Stimulated activated memory B cell treated with anti-CD40 and anti-IgM and Interleukin-4, amounts not matched to agents 10 μg/mL and 1 μg/mL and 100 μg/mL, for 72 hours (primary cell): Measurements from ENCODE around the gene PRKN.
"Not testable (repeated sequence)": the region's sequence is repeated elsewhere in the genome, so short reads cannot be mapped to it uniquely, and the experiment has no call there.

ENCODE experiments used
- ATAC-seq: fragments of 150-1000 bp; cut with Tn5 transposase; 2 replicates; pipeline ENCODE4 v1.10.0; 2021
- H3K27ac Mint-ChIP-seq: one replicate; pipeline ENCODE4 v1.8.0; 2022; ENCODE audit warnings: mild to moderate bottlenecking, mixed read lengths
- H3K27me3 Mint-ChIP-seq: one replicate; pipeline ENCODE4 v1.8.0; 2022; ENCODE audit warnings: mixed read lengths
- H3K36me3 Mint-ChIP-seq: one replicate; pipeline ENCODE4 v1.8.0; 2022; ENCODE audit warnings: mixed read lengths
- H3K4me1 Mint-ChIP-seq: one replicate; pipeline ENCODE4 v1.8.0; 2022; ENCODE audit warnings: mixed read lengths
- H3K4me3 Mint-ChIP-seq: one replicate; pipeline ENCODE4 v1.8.0; 2022; ENCODE audit warnings: mild to moderate bottlenecking, moderate library complexity, mixed read lengths
- H3K9me3 Mint-ChIP-seq: one replicate; pipeline ENCODE4 v1.8.0; 2022; ENCODE audit warnings: mixed read lengths

PRKN gene

GRCh38 chr6:162700966-162701365 lies 26.6 kb downstream of the PRKN start:
- Mint-ChIP-seq H3K4me1 (peaks cover under 1% of the 10 kb centered on the region), H3K27me3 (no peaks in the 10 kb centered on the region), H3K27ac (no peak overlapping the region), H3K9me3 (no peaks in the 10 kb centered on the region), H3K36me3 (no peaks in the 10 kb centered on the region), H3K4me3 (no peak overlapping the region)
- ATAC-seq = no peak

GRCh38 chr6:162699961-162700360 lies 27.6 kb downstream of the PRKN start:
- ATAC-seq = no peak
- Mint-ChIP-seq H3K27me3 (no peaks in the 10 kb centered on the region), H3K4me1 (no peaks in the 10 kb centered on the region), H3K9me3 (no peaks in the 10 kb centered on the region), H3K4me3 (no peak overlapping the region), H3K27ac (no peak overlapping the region), H3K36me3 (no peaks in the 10 kb centered on the region)

GRCh38 chr6:162698440-162698839 lies 29.1 kb downstream of the PRKN start:
- Mint-ChIP-seq H3K4me1 (no peaks in the 10 kb centered on the region), H3K36me3 (no peaks in the 10 kb centered on the region), H3K9me3 (no peaks in the 10 kb centered on the region), H3K4me3 (no peak overlapping the region), H3K27me3 (no peaks in the 10 kb centered on the region), H3K27ac (no peak overlapping the region)
- no peak for ATAC-seq

- H3K27me3 Mint-ChIP-seq = no peaks in the 10 kb centered on the region
- no peak for ATAC-seq
- H3K27ac Mint-ChIP-seq = no peak overlapping the region
- no peaks in the 10 kb centered on the region for H3K4me1 Mint-ChIP-seq
- H3K36me3 Mint-ChIP-seq = no peaks in the 10 kb centered on the region
- H3K4me3 Mint-ChIP-seq = no peak overlapping the region
- no peaks in the 10 kb centered on the region for H3K9me3 Mint-ChIP-seq
Observed at GRCh38 chr6:162697872-162698403, 29.6 kb downstream of the PRKN start.

GRCh38 chr6:162690158-162690557 lies 37.4 kb downstream of the PRKN start:
- Mint-ChIP-seq H3K4me3 (no peak overlapping the region), H3K36me3 (no peaks in the 10 kb centered on the region), H3K27me3 (no peaks in the 10 kb centered on the region), H3K27ac (no peak overlapping the region), H3K4me1 (peaks cover 6% of the 10 kb centered on the region), H3K9me3 (no peaks in the 10 kb centered on the region)
- ATAC-seq = no peak

- Mint-ChIP-seq H3K27me3 (no peaks in the 10 kb centered on the region), H3K4me3 (no peak overlapping the region), H3K27ac (no peak overlapping the region), H3K9me3 (no peaks in the 10 kb centered on the region), H3K4me1 (peaks cover 6% of the 10 kb centered on the region), H3K36me3 (no peaks in the 10 kb centered on the region)
- no peak for ATAC-seq
Observed at GRCh38 chr6:162688751-162689345, 38.7 kb downstream of the PRKN start.

GRCh38 chr6:162685586-162685985 lies 42.0 kb downstream of the PRKN start:
- peaks cover 6% of the 10 kb centered on the region for H3K4me1 Mint-ChIP-seq
- H3K27me3 Mint-ChIP-seq = no peaks in the 10 kb centered on the region
- ATAC-seq = no peak
- no peaks in the 10 kb centered on the region for H3K36me3 Mint-ChIP-seq
- H3K9me3 Mint-ChIP-seq = peaks cover 3% of the 10 kb centered on the region
- H3K4me3 Mint-ChIP-seq = no peak overlapping the region
- H3K27ac Mint-ChIP-seq = no peak overlapping the region

- ATAC-seq = no peak
- Mint-ChIP-seq H3K36me3 (no peaks in the 10 kb centered on the region), H3K4me1 (no peaks in the 10 kb centered on the region), H3K27me3 (no peaks in the 10 kb centered on the region), H3K27ac (no peak overlapping the region), H3K4me3 (no peak overlapping the region), H3K9me3 (peaks cover 3% of the 10 kb centered on the region)
Observed at GRCh38 chr6:162684961-162685360, 42.6 kb downstream of the PRKN start.

GRCh38 chr6:162684052-162684451 lies 43.5 kb downstream of the PRKN start:
- H3K4me1 Mint-ChIP-seq = no peaks in the 10 kb centered on the region
- ATAC-seq = no peak
- H3K27ac Mint-ChIP-seq = no peak overlapping the region
- H3K4me3 Mint-ChIP-seq = no peak overlapping the region
- H3K36me3 Mint-ChIP-seq = no peaks in the 10 kb centered on the region
- no peaks in the 10 kb centered on the region for H3K27me3 Mint-ChIP-seq
- H3K9me3 Mint-ChIP-seq = peaks cover 3% of the 10 kb centered on the region

GRCh38 chr6:162683135-162683534 lies 44.4 kb downstream of the PRKN start:
- no peaks in the 10 kb centered on the region for H3K27me3 Mint-ChIP-seq
- H3K9me3 Mint-ChIP-seq = peaks cover 3% of the 10 kb centered on the region
- H3K27ac Mint-ChIP-seq = no peak overlapping the region
- ATAC-seq = no peak
- no peaks in the 10 kb centered on the region for H3K4me1 Mint-ChIP-seq
- H3K36me3 Mint-ChIP-seq = no peaks in the 10 kb centered on the region
- H3K4me3 Mint-ChIP-seq = no peak overlapping the region

- Mint-ChIP-seq H3K9me3 (peaks cover 3% of the 10 kb centered on the region), H3K27me3 (no peaks in the 10 kb centered on the region), H3K4me3 (no peak overlapping the region), H3K36me3 (no peaks in the 10 kb centered on the region), H3K4me1 (no peaks in the 10 kb centered on the region), H3K27ac (no peak overlapping the region)
- no peak for ATAC-seq
Observed at GRCh38 chr6:162681447-162681846, 46.1 kb downstream of the PRKN start.

- Mint-ChIP-seq H3K36me3 (no peaks in the 10 kb centered on the region), H3K4me1 (no peaks in the 10 kb centered on the region), H3K27me3 (no peaks in the 10 kb centered on the region), H3K4me3 (no peak overlapping the region), H3K9me3 (peaks cover 3% of the 10 kb centered on the region), H3K27ac (no peak overlapping the region)
- no peak for ATAC-seq
Observed at GRCh38 chr6:162680871-162681270, 46.7 kb downstream of the PRKN start.

GRCh38 chr6:162680367-162680766 lies 47.2 kb downstream of the PRKN start:
- Mint-ChIP-seq H3K9me3 (peaks cover 3% of the 10 kb centered on the region), H3K36me3 (no peaks in the 10 kb centered on the region), H3K27me3 (no peaks in the 10 kb centered on the region), H3K4me3 (no peak overlapping the region), H3K4me1 (no peaks in the 10 kb centered on the region), H3K27ac (no peak overlapping the region)
- no peak for ATAC-seq

GRCh38 chr6:162679681-162680080 lies 47.9 kb downstream of the PRKN start:
- Mint-ChIP-seq H3K27ac (no peak overlapping the region), H3K4me1 (no peaks in the 10 kb centered on the region), H3K27me3 (no peaks in the 10 kb centered on the region), H3K9me3 (peaks cover 5% of the 10 kb centered on the region), H3K4me3 (no peak overlapping the region), H3K36me3 (no peaks in the 10 kb centered on the region)
- ATAC-seq = no peak

- ATAC-seq, H3K4me1 Mint-ChIP-seq, H3K36me3 Mint-ChIP-seq, H3K27me3 Mint-ChIP-seq, H3K4me3 Mint-ChIP-seq, H3K27ac Mint-ChIP-seq: not testable (repeated sequence)
- peaks cover 11% of the 10 kb centered on the region for H3K9me3 Mint-ChIP-seq
Observed at GRCh38 chr6:162678896-162679295, 48.7 kb downstream of the PRKN start.

GRCh38 chr6:162675503-162675902 lies 52.1 kb downstream of the PRKN start:
- Mint-ChIP-seq H3K27me3 (no peaks in the 10 kb centered on the region), H3K4me3 (no peak overlapping the region), H3K9me3 (peaks cover 7% of the 10 kb centered on the region), H3K4me1 (no peaks in the 10 kb centered on the region), H3K27ac (no peak overlapping the region), H3K36me3 (no peaks in the 10 kb centered on the region)
- no peak for ATAC-seq

- H3K27me3 Mint-ChIP-seq = no peaks in the 10 kb centered on the region
- no peaks in the 10 kb centered on the region for H3K36me3 Mint-ChIP-seq
- H3K27ac Mint-ChIP-seq = no peak overlapping the region
- peaks cover 7% of the 10 kb centered on the region for H3K9me3 Mint-ChIP-seq
- H3K4me3 Mint-ChIP-seq = no peak overlapping the region
- H3K4me1 Mint-ChIP-seq = no peaks in the 10 kb centered on the region
- ATAC-seq = no peak
Observed at GRCh38 chr6:162674452-162674851, 53.1 kb downstream of the PRKN start.
